Ramos (cell line): ENCODE data around the gene RAP1GAP2.
"Not testable (repeated sequence)": the region's sequence is repeated elsewhere in the genome, so short reads cannot be mapped to it uniquely, and the experiment has no call there.

ENCODE experiments used
- in situ Hi-C: fragments of 300-500 bp; cut with MboI; formaldehyde crosslinking; loops from one replicate; pipeline ENCODE4 v1.14.3; 2022; ENCODE audit warnings: low sequenced_read_pairs; ENCODE audit not compliant: unreplicated experiment

The RAP1GAP2 gene

DNA sequence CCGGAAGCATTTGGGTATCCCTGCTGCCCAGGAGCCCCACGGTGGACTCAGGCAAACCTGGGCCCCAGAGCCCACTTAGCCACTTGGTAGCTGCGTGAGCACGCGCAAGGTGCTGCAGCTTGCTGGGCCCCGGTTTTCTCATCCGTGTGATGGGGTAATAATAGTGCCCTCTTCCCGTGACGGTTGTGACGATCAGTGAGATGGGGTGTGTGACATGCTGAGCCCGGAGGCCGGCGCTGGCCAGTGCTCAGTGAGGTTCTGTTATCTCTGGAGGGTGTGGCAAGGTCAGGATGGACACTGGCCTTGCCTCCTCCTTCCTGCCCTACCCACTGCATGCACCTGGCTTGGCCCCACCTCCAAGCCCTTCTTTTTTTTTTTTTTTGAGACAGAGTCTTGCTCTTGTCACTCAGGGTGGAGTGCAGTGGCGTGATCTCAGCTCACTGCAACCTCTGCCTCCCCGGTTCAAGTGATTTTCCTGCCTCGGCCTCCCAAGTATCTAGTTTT is 82.6 kb downstream of the RAP1GAP2 start:
- in situ Hi-C loops = no loop called here

DNA sequence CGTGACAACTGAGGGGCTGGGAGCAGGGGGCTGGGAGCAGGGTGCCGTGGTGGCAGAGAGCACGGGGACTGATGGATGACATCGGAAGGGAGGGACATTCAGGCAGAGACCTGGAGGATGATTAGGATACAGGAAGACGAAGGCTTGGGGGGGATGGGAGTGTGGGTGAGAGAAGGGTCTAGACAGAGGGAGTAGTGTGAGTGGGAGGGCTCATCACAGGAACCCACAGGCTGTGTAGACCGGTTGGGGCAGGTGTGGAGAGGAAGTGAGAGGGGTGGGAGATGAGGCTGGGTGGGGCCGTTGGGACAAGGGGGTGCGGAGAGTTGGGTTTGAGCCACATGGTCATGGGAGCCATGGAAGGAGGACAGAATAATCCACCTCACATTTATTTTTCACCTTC is 83.8 kb downstream of the RAP1GAP2 start:
- in situ Hi-C loops = no loop called here

DNA sequence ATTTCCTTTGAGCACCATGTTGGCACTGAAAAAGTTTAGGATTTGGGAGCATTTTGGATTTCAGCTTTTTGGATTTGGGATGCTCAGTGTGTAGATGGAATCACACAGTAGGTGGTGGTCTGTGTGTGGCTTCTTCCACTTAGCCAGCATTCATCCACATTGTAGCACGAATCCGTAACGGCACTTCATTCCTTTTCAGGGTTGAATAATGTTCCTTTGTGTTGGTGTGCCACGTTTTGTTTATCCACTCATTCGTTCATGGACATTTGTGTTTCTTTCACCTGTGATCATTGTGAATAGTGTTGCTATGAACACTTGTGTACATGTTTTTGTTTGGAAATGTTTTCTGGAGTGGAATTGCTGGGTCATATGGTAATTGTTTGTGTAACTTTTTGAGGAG is 85.1 kb downstream of the RAP1GAP2 start:
- in situ Hi-C loops = no loop called here

DNA sequence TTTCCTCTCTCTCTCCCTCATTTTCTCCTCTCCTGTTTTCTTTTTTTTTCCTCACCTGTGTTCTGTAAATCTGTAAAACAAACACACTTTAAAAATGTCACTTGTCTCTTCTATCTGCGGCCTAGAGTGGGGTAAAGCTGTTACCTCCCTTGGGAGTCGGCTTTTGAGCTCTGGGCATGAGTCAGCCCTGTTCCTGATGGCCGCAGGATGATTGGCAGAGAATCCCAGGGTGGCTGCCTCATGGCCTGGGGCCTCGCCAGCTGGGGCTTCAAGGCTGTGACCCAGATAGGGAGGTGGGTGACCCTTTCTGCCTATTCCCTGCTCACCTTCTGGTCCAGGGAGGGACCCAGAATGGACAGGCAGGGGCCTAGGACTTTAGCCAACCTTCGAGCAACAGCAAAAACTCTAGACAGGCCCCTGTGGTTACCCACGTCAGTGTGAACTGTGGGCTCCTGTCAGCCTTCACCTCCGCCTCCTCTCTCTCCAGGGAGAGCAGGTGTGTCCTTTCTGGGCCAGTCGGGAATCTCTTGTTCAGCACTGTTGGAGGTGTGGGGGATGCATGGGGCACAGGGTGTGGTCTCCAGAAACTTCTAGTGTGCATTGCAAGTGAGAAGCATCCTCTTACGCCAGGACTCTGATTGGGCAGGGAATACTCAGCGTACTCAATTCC is 87.4 kb downstream of the RAP1GAP2 start:
- in situ Hi-C loops = no loop called here

DNA sequence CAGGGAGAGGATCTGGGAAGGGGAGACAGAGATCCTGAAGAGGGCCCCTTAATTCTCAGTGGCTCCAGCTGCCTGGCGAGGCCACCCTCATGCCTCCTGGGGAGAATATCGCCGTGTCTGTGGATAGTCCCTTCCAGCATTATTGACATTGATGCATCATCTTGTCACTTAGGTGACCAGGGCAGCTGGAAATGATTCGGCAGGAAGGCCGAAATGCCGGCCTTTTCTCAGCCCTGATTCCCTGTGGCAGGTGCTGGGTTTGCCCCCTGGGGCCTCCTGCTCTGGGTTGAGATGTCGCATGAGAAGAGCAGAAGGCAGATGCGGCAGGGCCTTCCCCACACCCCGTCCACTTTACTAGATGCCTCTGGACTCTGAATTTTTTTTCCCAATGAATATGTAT is 89.5 kb downstream of the RAP1GAP2 start:
- in situ Hi-C loops = no loop called here

DNA sequence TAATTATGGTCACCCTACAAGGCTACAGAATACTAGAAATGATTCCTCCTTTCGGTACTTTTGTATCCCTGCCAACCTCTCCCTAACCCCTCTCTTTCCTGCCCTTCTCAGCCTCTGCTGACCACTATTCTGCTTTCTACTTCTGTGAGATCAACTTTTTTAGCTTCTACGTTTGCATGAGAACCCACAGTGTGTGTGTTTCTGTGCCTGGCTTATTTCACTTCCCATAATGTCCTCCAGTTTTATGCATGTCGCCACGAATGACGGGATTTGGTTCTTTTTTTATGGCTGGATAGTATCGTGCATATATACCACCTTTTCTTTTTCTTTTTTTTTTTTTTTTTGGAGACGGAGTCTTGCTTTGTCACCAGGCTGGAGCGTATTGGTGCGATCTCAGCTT is 92.1 kb downstream of the RAP1GAP2 start:
- in situ Hi-C loops = no loop called here

DNA sequence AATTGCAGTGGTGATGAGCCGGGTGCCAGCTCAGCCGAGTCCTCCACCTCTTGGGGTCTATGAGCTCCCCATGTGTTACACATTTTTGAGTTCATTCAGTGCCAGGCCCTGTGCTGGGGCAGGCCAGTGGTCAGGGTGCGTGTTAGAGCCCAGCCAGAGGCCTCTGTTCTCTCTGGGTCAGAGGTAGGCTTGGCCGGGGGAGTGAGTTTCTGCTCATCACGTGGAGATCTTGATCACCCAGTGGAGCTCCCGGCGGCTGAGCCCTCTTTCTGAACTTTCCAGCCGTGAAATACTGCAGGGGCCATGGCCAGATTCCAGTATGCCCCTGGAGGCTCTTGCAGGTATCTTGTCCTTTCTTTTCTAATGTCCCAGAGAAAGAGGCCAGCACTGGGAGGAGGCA is 93.0 kb downstream of the RAP1GAP2 start:
- in situ Hi-C loops = no loop called here

DNA sequence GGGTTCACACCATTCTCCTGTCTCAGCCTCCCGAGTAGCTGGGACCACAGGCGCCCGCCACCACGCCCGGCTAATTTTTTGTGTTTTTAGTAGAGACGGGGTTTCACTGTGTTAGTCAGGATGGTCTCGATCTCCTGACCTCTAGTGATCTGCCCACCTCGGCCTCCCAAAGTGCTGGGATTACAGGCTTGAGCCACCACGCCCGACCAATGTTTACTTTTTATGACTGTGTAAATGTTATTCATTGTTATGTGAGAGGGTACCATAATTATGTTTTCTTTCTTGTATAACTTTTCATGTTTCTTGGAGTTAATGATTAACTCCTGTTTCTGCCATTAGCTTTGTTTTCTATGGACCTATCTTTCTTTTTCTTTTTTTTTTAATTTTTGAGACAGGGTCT is 94.5 kb downstream of the RAP1GAP2 start:
- in situ Hi-C loops = not testable (repeated sequence)

DNA sequence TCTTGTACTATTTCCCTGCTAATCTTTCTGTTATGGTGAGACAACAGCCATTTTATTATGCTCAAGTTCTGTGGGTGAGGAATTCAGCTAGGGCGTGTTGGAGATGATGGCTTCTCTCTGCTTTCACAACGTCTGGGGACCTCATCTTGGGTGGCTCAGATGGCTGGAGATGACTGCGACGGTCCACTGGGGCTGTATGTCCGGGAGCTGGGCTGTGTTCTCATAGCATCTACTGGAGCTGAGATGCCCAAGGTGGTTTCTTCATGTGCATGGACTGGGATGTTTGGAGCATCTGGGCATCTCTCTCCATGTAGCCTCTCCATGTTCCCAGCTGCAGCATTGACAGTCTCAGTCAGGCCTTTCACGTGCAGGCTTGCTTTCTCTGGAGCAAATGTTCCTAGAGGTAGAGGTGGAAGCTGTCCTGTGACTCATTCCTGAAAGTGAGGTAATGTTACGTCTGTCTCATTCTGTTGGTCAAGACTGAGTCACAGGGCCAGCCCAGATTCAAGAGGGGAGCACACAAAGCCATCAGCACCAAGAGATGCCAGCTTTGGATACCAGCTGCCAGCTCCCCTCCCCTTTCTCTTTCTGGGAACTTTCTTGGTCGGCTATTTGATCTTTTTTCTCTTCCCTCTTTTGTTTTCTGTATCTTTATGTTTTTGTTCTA is 96.2 kb downstream of the RAP1GAP2 start:
- in situ Hi-C loops = no loop called here

DNA sequence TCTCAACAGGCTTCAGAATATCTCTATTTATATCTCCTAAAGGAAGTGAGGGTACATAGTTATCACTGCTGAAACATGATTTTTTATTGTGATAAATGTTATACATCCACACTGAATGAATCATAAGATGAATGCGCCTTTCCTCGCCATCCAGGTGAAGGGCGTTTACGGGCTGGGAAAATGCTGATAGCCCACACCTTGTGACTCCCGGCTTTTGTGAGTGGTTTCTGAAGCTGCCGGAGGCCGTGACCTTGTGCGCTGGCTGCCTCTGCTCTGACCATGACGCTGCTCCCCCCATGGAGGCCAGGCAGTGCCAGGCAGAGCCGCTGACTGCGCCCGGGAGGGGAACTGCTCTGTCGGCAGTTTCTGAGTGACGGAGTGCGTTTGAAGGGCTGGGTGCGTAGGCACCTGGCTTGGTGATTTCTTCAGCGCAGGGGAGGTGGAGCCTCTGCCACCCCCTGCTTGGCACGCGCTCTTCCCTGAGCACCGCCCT is 97.2 kb downstream of the RAP1GAP2 start:
- in situ Hi-C loops = no loop called here

DNA sequence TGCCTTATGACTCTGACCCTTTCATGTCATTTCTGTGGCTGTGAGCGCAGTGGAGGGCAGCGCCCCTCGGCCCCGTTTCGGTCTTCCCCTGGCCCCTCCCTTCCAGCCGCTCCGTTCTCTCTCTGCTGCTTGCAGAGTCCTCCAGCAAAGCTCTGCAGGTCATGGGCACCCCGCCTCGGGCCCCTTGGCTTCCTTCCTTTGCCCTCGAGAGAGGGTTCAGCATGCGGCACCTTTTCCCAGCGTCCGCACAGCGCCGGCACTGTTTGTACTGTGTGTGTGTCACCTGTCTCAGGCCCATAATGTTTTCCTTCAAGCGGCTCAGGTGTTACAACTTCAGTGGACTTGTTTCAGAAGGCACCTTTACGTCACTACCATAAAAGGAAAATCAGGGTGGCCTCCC is 98.5 kb downstream of the RAP1GAP2 start:
- in situ Hi-C loops = no loop called here

DNA sequence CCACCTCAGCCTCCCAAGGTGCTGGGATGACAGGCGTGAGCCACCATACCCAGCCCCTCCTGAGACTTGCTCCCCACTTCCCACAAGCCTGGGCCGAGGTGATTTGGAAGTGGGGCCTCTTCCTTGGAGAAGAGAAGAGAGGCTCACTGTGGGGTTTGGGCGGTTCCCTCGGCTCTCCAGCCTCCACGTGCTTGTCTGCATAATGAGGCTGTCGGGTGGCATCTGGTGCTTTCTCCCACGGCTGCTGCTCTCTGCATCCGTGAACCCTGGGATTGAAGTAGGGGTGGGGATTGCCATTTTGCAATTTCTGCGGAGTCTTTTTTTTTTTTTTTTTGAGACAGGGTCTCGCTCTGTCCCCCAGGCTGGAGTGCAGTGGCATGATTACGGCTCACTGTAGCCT is 101.4 kb downstream of the RAP1GAP2 start:
- in situ Hi-C loops = no loop called here

DNA sequence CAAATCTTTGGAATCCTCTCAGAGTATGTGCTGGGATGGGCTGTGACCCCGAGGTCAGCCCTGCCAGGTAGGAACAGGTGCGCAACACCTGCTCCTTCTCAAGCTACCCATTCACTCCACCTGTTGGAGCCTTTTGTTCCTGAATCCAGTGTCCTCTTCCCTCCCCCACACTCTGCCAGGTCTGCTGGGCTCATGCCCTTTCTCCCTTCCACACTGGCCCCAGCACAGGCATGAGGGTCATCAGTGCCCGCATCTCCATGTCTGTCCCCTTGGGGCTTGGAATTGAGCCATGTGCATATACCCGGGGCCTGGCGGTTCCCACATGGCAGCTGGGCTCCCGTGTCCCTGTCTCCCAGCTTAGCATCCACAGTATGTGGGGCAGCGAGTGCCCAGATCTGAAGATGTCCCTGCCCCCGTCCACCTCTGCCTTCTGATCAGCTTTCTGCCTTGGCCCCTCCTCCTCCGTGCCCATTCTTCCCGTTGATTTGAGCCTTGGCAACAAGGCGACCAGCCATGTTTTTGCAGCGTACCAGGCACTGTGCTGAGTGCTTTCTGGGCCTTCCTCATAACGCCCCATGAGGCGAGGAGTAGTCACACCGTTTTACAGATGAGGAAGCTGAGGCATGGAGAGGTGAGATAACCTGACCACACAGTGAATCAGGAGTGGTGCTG is 102.2 kb downstream of the RAP1GAP2 start:
- in situ Hi-C loops = no loop called here

DNA sequence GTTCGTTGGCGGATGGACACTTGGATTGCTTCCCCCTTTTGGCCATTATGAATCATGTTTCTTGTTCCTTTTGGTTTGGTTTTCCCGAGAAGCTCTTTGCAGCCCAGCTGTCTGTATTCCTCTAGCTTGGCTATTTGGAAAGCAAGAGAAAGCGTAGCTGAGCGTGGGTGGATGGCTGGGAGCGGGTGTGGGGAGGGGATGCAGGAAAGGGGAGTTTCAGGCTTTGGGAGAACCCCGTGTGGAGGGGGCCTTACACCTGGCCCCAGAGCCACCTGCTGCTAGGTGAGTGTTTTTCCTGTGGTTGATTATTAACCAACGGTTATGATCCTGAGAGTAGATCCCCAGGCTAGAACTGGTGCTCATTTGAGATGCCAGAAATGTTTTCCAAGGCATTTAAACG is 103.7 kb downstream of the RAP1GAP2 start:
- in situ Hi-C loops = no loop called here

DNA sequence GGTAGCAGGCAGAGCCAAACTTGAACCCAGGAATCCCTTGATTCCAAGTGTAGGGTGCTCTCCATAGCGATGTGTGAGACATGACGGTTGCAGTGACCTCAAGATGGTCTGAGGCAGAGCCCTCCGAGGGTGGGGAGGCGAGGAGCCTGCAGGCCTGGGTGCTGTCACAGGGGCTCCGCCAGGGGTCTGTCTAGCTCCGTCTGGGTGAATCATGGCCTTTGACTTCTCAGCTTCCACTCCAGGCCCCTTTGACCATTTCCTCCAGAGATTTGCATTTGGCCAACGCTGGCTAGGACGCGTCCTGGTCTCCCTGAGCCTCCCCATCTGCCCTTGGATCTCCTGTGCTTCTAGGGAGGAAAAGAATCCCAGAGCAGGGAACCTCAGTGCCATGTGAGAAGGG is 104.6 kb downstream of the RAP1GAP2 start:
- in situ Hi-C loops = no loop called here

DNA sequence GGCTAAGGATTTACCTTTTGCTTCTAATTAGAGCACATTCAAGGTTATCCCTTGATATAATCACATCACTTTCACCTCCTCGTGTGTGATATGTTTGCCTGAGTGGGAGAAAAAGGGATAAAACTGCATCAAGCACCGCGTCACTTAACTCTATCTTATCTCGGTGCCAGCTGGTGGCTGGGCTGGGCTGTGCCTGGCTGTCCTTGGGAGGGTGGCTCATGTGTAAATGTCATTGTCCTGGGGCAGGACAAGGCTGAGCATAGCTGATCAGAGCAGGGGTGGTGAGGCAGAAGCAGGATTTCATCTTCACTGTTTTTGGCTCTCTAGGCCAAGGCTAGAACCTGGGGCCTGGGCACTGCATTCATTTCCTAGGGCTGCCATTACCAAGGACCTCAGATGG is 105.3 kb downstream of the RAP1GAP2 start:
- in situ Hi-C loops = no loop called here

DNA sequence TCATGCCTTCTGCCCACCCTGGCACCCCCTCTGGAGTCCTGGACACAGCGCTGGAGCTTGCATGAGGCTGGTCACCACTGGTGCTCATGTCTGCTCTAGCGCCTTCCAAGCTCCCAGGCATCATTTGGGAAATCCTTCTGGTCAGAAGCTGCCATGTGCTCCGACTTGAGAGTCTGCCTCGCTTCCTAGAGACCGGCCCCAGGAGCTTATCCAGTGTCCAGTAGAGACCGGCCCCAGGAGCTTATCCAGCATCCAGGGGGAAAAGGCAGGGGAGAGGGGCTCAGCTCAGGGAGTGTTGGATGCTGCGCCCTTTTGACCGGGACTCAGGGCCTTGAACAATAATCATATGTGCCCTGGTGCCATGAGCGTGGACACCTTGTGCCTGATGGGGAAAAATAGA is 106.3 kb downstream of the RAP1GAP2 start:
- in situ Hi-C loops = no loop called here

DNA sequence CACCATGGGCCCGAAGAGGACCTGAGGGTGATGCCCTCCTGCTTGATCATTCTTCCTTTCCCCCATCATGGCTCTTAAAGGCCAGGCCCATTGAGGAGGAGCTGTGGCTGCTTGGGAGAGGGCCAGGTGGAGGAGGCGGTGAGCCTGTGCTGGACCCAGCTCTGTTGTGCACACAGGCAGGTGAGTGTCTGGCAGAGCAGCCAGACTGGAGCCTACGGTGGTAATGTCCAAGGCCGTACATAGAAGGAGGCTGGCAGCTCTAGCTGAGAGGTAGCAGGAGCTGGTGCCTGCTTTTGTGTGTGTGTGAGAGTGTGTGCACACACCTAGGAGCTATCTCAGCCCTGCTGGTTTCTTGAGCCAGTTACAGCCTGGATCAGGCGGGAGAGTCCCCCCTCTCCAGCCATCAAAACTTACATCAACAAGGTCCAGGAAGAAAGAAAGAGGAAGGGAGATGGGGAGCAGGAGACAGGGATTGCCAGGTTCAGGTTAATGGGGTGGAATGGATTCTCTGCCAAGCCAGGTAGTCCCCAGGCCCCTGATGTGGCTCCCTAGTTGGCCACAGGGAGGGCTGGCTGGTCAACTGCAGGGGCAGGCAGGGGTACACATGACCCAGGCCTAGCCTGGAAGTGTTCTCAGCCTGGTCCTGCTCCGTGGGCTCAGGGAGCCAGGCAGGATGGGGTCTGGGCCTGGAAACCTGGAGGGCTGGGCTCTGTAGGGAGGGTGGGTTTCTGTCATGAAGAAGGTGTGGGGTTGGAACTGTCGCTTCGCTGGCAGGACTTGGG is 107.1 kb downstream of the RAP1GAP2 start:
- in situ Hi-C loops = no loop called here

DNA sequence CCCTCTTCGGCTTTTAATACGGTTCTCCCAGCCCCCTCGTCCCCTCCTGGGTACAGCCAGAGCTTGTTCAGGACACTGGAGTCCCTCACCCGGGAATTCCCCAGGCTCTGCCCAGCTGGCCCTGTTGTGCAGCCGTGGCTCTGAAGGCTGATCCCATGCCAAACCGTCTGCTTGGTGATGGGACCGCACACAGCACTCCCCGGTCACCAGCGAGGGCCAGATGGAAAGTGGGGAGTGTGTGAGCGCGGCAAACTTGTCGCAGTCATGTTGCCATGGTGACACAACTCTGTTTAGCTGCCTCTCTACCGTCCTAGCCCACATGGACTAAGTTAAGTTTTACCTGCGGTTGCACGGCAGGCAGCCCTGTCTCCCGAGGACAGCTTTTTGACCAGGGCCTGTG is 107.9 kb downstream of the RAP1GAP2 start:
- in situ Hi-C loops = no loop called here

DNA sequence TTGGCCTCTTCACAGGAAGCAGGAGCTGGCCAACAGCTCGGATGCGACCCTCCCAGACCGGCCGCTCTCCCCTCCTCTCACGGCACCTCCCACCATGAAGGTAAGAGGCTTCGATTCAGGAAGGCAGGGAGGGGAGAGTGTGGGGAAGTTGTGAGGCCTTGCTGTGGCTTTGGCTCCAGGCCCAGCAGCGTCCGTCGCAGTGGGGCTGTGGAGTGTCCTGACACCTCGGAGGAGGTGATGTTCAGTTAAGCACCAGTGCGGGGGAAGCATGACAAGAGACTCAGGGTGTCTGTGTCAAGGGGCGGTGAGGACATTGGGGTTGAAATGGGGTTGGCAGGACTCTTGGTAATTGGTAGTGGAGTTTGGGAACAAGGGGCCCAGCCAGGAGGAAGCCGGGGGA is 109.0 kb downstream of the RAP1GAP2 start:
- in situ Hi-C loops = no loop called here
